Trophoblast cell (in vitro differentiated cells and primary cell): Measurements from ENCODE around the gene HPGDS.

Experiments used
- DNase-seq, 2 donors: peaks; one replicate each; pipeline ENCODE4 v3.0.0-alpha.2; 2016
- H2AFZ ChIP-seq: 2 replicates; pipeline ENCODE4 v1.6.1; 2013; ENCODE audit warnings: low read length, moderate library complexity, mild to moderate bottlenecking; ENCODE audit not compliant: insufficient read depth, poor library complexity
- H2AK5ac ChIP-seq: 2 replicates; pipeline ENCODE4 v1.6.1; 2013; ENCODE audit warnings: mild to moderate bottlenecking, low read length
- H2BK120ac ChIP-seq: 2 replicates; pipeline ENCODE4 v1.6.1; 2013; ENCODE audit warnings: low read length, mild to moderate bottlenecking, moderate library complexity; ENCODE audit not compliant: insufficient read depth, poor library complexity
- H2BK12ac ChIP-seq: 2 replicates; pipeline ENCODE4 v1.6.1; 2013; ENCODE audit warnings: mild to moderate bottlenecking, low read length, moderate library complexity
- H2BK5ac ChIP-seq: 2 replicates; pipeline ENCODE4 v1.6.1; 2013; ENCODE audit warnings: low read length, low read depth, moderate library complexity, mild to moderate bottlenecking; ENCODE audit not compliant: poor library complexity
- H3K14ac ChIP-seq: 2 replicates; pipeline ENCODE4 v1.6.1; 2013; ENCODE audit warnings: mild to moderate bottlenecking, low read length
- H3K18ac ChIP-seq: 2 replicates; pipeline ENCODE4 v1.6.1; 2013; ENCODE audit warnings: mild to moderate bottlenecking, low read length
- H3K23ac ChIP-seq: 2 replicates; pipeline ENCODE4 v1.6.1; 2013; ENCODE audit warnings: low read length
- H3K27ac ChIP-seq: 2 replicates; pipeline ENCODE4 v1.5.1; 2013; ENCODE audit warnings: low read depth, mild to moderate bottlenecking, inconsistent platforms, low read length, moderate library complexity
- H3K27me3 ChIP-seq: 2 replicates; pipeline ENCODE4 v1.6.1; 2013; ENCODE audit warnings: inconsistent platforms, mild to moderate bottlenecking, low read length, moderate library complexity; ENCODE audit not compliant: insufficient read depth
- H3K36me3 ChIP-seq, 2 experiments: 1 replicate in 1 of 2; 2 replicates in 1 of 2; pipeline ENCODE4 v1.6.1; 2013; ENCODE audit warnings: low read length in 2 of 2, mild to moderate bottlenecking in 2 of 2, moderate library complexity in 1 of 2; ENCODE audit not compliant: insufficient read depth in 2 of 2, control insufficient read depth in 1 of 2
- H3K4ac ChIP-seq: 2 replicates; pipeline ENCODE4 v1.6.1; 2013; ENCODE audit warnings: low read depth, mild to moderate bottlenecking, low read length, moderate library complexity
- H3K4me1 ChIP-seq, 2 experiments: 1 replicate in 1 of 2; 2 replicates in 1 of 2; pipeline ENCODE4 v1.6.1; 2013; ENCODE audit warnings: low read length in 2 of 2, mild to moderate bottlenecking in 2 of 2, moderate library complexity in 1 of 2; ENCODE audit not compliant: insufficient read depth in 2 of 2, control insufficient read depth in 1 of 2
- H3K4me2 ChIP-seq: 2 replicates; pipeline ENCODE4 v1.6.1; 2013; ENCODE audit warnings: inconsistent platforms, mild to moderate bottlenecking, low read length, moderate library complexity
- H3K4me3 ChIP-seq: 2 replicates; pipeline ENCODE4 v1.5.1; 2013; ENCODE audit warnings: mild to moderate bottlenecking, low read depth, low read length, inconsistent platforms
- H3K79me1 ChIP-seq: one replicate; pipeline ENCODE4 v1.6.1; 2013; ENCODE audit warnings: low read length
- H3K79me2 ChIP-seq: 2 replicates; pipeline ENCODE4 v1.6.1; 2013; ENCODE audit warnings: low read length, mild to moderate bottlenecking; ENCODE audit not compliant: control insufficient read depth, insufficient read depth, poor library complexity
- H3K9ac ChIP-seq: 2 replicates; pipeline ENCODE4 v1.6.1; 2013; ENCODE audit warnings: mild to moderate bottlenecking, low read length
- H3K9me3 ChIP-seq: 2 replicates; pipeline ENCODE4 v1.6.1; 2013; ENCODE audit warnings: low read depth, mild to moderate bottlenecking, control low read depth, inconsistent platforms, low read length; ENCODE audit not compliant: insufficient read depth
- H4K12ac ChIP-seq: 2 replicates; pipeline ENCODE4 v1.6.1; 2013; ENCODE audit warnings: low read depth, mild to moderate bottlenecking, low read length, moderate library complexity
- H4K8ac ChIP-seq: 2 replicates; pipeline ENCODE4 v1.6.1; 2013; ENCODE audit warnings: low read depth, mild to moderate bottlenecking, low read length, moderate library complexity
- H4K91ac ChIP-seq: one replicate; pipeline ENCODE4 v1.6.1; 2013; ENCODE audit warnings: low read depth, mild to moderate bottlenecking, low read length, moderate library complexity
- WGBS: extraction: QIAGEN DNeasy Blood & Tissue Kit; methylation state at CpG from one replicate; pipeline ENCODE4 v1.1.7; 2013; ENCODE audit warnings: missing lambda C conversion rate; ENCODE audit not compliant: insufficient read length, insufficient coverage; ENCODE audit errors: extremely low coverage; 5-methylcytosine and 5-hydroxymethylcytosine counted together

HPGDS gene

DNA sequence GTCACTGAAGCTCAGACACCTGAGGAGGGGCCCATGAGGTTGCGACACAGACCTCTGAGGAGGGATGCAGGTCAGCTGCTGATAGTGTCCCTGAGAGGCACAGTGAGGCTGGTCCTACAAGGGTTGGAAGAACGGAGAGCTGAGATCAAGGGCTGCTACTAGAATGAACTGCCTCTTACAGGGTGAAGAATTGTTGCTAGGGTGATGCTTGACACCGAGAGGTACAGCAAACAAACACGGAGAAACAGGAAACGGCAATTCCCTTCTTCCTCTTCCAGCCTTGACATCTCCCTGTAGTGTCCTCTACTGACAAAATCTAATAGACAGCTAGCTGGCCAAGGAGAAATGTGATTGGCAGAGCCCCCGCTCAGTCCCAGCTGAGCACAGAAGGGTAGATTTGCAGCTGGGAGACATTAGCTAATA is 11.8 kb upstream of the HPGDS start:
- Histone ChIP-seq H4K91ac (no peak overlapping the region), H3K18ac (no peak overlapping the region), H3K36me3 (no peaks in the 10 kb centered on the region), H2BK120ac (no peak overlapping the region), H3K4me1 (no peaks in the 10 kb centered on the region), H3K27me3 (no peaks in the 10 kb centered on the region), H3K79me2 (no peaks in the 10 kb centered on the region), H3K14ac (no peak overlapping the region), H4K12ac (no peak overlapping the region), H3K9ac (no peak overlapping the region), H2BK5ac (no peak overlapping the region), H2AFZ (no peak overlapping the region), H2AK5ac (no peak overlapping the region), H4K8ac (no peak overlapping the region), H3K9me3 (no peaks in the 10 kb centered on the region), H2BK12ac (no peak overlapping the region), H3K23ac (no peak overlapping the region), H3K4ac (no peak overlapping the region), H3K79me1 (no peaks in the 10 kb centered on the region), H3K4me3 (no peak overlapping the region), H3K27ac (no peak overlapping the region), H3K4me2 (no peak overlapping the region)
- DNase-seq: no peak
- WGBS: no CpG with 5 or more reads among the region's 6 CpGs

DNA sequence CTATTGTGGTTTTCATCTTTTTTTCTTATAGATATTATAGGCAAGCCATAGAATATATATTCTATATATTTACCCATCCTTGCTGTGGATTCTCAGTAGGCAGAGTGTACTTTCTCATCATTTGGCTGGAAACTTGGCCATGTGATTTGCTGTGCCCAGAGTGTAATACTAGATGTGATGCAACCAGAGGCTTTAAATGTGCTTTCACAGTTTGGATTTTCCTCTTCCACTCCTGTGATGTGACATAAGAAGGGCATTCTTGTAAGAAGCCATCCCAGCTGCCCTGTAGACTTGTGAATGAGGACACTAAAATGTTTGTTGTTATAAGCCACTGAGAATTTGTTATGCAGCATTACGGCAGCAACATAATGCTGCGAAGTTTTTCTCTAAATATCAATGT is 10.4 kb upstream of the HPGDS start:
- Histone ChIP-seq H3K14ac (no peak overlapping the region), H2AK5ac (no peak overlapping the region), H3K18ac (no peak overlapping the region), H3K4ac (no peak overlapping the region), H4K91ac (no peak overlapping the region), H2AFZ (no peak overlapping the region), H2BK5ac (no peak overlapping the region), H4K8ac (no peak overlapping the region), H3K9me3 (no peaks in the 10 kb centered on the region), H3K4me2 (no peak overlapping the region), H3K79me2 (no peaks in the 10 kb centered on the region), H4K12ac (no peak overlapping the region), H3K79me1 (no peaks in the 10 kb centered on the region), H3K9ac (no peak overlapping the region), H3K27ac (no peak overlapping the region), H2BK12ac (no peak overlapping the region), H2BK120ac (no peak overlapping the region), H3K36me3 (no peaks in the 10 kb centered on the region), H3K4me3 (no peak overlapping the region), H3K23ac (no peak overlapping the region), H3K4me1 (no peaks in the 10 kb centered on the region), H3K27me3 (no peaks in the 10 kb centered on the region)
- no CpG with 5 or more reads among the region's 2 CpGs for WGBS
- DNase-seq: no peak

DNA sequence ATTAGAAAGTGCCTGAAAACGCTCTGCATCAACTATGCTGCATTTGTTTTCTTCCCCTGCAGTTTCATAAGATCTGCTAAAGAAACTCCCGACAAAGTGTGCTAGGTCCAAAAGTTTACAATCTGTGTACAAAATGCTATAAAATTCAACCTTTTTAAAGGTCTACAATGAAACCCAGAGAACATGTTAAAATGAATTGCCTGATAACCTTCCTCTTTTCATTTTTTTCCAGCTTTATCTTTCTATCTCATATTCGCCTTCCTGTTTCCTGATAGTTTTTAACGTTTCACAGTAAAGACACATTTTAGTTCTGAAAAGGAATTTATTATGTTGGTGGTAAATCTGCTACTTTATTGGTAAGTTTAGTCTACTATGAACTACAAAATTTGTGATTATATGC is 9.5 kb upstream of the HPGDS start:
- Histone ChIP-seq H2BK12ac (no peak overlapping the region), H3K79me1 (no peaks in the 10 kb centered on the region), H2BK5ac (no peak overlapping the region), H4K12ac (no peak overlapping the region), H3K79me2 (no peaks in the 10 kb centered on the region), H3K9me3 (no peaks in the 10 kb centered on the region), H2AFZ (no peak overlapping the region), H2AK5ac (no peak overlapping the region), H3K9ac (no peak overlapping the region), H3K4me1 (no peaks in the 10 kb centered on the region), H3K4me3 (no peak overlapping the region), H4K8ac (no peak overlapping the region), H3K27me3 (no peaks in the 10 kb centered on the region), H3K14ac (no peak overlapping the region), H3K18ac (no peak overlapping the region), H2BK120ac (no peak overlapping the region), H3K27ac (no peak overlapping the region), H4K91ac (no peak overlapping the region), H3K23ac (no peak overlapping the region), H3K4ac (no peak overlapping the region), H3K4me2 (no peak overlapping the region), H3K36me3 (no peaks in the 10 kb centered on the region)
- DNase-seq: no peak
- WGBS: no CpG with 5 or more reads among the region's 4 CpGs

DNA sequence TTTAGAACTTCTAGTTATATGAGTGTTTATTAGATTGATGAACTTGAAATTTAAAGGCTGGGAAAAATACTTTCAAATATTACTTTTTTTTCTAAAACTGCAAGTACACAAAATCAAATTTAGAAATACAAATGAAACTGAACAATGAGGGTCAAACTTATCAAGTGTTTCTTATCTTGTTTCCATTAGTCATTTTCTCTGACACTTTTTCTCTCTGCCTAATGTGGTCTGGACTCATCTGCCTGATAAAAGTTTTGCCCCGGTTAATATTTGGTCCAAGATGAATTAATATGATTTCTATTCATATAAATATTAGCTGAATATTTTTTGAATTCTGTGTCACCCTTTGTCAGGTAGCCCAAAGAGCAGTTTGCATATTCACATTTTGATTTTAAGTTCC is 8.7 kb upstream of the HPGDS start:
- Histone ChIP-seq H3K23ac (no peak overlapping the region), H3K14ac (no peak overlapping the region), H3K9me3 (no peaks in the 10 kb centered on the region), H4K8ac (no peak overlapping the region), H3K79me1 (no peaks in the 10 kb centered on the region), H4K12ac (no peak overlapping the region), H3K4me1 (no peaks in the 10 kb centered on the region), H3K4me3 (no peak overlapping the region), H3K4me2 (no peak overlapping the region), H2BK12ac (no peak overlapping the region), H3K27me3 (no peaks in the 10 kb centered on the region), H4K91ac (no peak overlapping the region), H2BK120ac (no peak overlapping the region), H3K18ac (no peak overlapping the region), H3K36me3 (no peaks in the 10 kb centered on the region), H2BK5ac (no peak overlapping the region), H3K9ac (no peak overlapping the region), H3K79me2 (no peaks in the 10 kb centered on the region), H3K27ac (no peak overlapping the region), H2AK5ac (no peak overlapping the region), H2AFZ (no peak overlapping the region), H3K4ac (no peak overlapping the region)
- DNase-seq: no peak
- WGBS: no CpG with 5 or more reads among the region's 1 CpG
